ENCODE measurements around the gene B4GALNT3. TPM values are rescaled to one million over a fixed set of nuclear protein-coding genes. Genes with fewer than 3 reads are reported as not detected.

The B4GALNT3 gene
- total RNA-seq, 2 experiments from 2014 or later, result 3.4 to 5.4 TPM

GRCh38 chr12:587132-588023, 127.6 kb downstream of the B4GALNT3 start:
- H3K4me1 ChIP-seq (ENCODE audit: insufficient read depth, low read length, poor library complexity, severe bottlenecking), result no peaks in the 10 kb centered on the region
- H3K9me3 ChIP-seq (ENCODE audit: low read length), result no peaks in the 10 kb centered on the region
- intact Hi-C loops (cut with micrococcal nuclease; ENCODE audit: unreplicated experiment), result no loop called here
- no peak overlapping the region for H3K27ac ChIP-seq (ENCODE audit: low read depth, low read length, poor library complexity, severe bottlenecking)
- no peaks in the 10 kb centered on the region for H3K9me2 ChIP-seq (ENCODE audit: insufficient read depth, low read length)
- no peaks in the 10 kb centered on the region for H4K20me1 ChIP-seq (ENCODE audit: insufficient read depth, low read length)
- DNase-seq (ENCODE audit: low spot score), result no peak
- ChIA-PET CTCF (ENCODE audit: unreplicated experiment) (no interaction called here), POLR2A (interaction anchor here (1.7 kb wide), 1 partner anchor 11 kb away, joined by 7 read pairs; no protein-coding TSS in a partner anchor)
- TF ChIP-seq CTCF (conservative IDR thresholded peaks at IDR 0.05; ENCODE audit: low read length) (no peak), EZH2phosphoT487 (IDR thresholded peaks at IDR 0.05; ENCODE audit: borderline replicate concordance, low read depth, low read length) (no peak)
- no peak overlapping the region for H2AFZ ChIP-seq (ENCODE audit: low read length)
- H3K4me2 ChIP-seq (ENCODE audit: low read length), result no peak overlapping the region
- H3K79me2 ChIP-seq (ENCODE audit: insufficient read depth, low read depth, low read length), result no peaks in the 10 kb centered on the region
- no peak overlapping the region for H3K4me3 ChIP-seq (ENCODE audit: low read depth, low read length, poor library complexity, severe bottlenecking)
- H3K36me3 ChIP-seq (ENCODE audit: insufficient read depth, low read length), result no peaks in the 10 kb centered on the region
- BruUV-seq (replicated peaks), result no TSS peak

- CTCF ChIA-PET (ENCODE audit: unreplicated experiment), result no interaction called here
- intact Hi-C loops (cut with micrococcal nuclease; ENCODE audit: unreplicated experiment), result no loop called here
Measured at GRCh38 chr12:588024-588322, 128.2 kb downstream of the B4GALNT3 start.

More at GRCh38 chr12:588024-588322, 128.2 kb downstream of the B4GALNT3 start:
- no peaks in the 10 kb centered on the region for H3K36me3 ChIP-seq (ENCODE audit: insufficient read depth, low read length)
- DNase-seq (ENCODE audit: low spot score), result no peak
- no TSS peak for BruUV-seq (replicated peaks)
- H3K27ac ChIP-seq (ENCODE audit: low read depth, low read length, poor library complexity, severe bottlenecking), result no peak overlapping the region
- no peak overlapping the region for H3K4me2 ChIP-seq (ENCODE audit: low read length)
- no peaks in the 10 kb centered on the region for H4K20me1 ChIP-seq (ENCODE audit: insufficient read depth, low read length)
- H2AFZ ChIP-seq (ENCODE audit: low read length), result no peak overlapping the region
- no peaks in the 10 kb centered on the region for H3K9me3 ChIP-seq (ENCODE audit: low read length)
- POLR2A ChIA-PET, result no interaction called here
- H3K4me3 ChIP-seq (ENCODE audit: low read depth, low read length, poor library complexity, severe bottlenecking), result no peak overlapping the region
- no peaks in the 10 kb centered on the region for H3K79me2 ChIP-seq (ENCODE audit: insufficient read depth, low read depth, low read length)
- TF ChIP-seq EZH2phosphoT487 (IDR thresholded peaks at IDR 0.05; ENCODE audit: borderline replicate concordance, low read depth, low read length), result no peak
- no peak for TF ChIP-seq CTCF (conservative IDR thresholded peaks at IDR 0.05; ENCODE audit: low read length)
- H3K9me2 ChIP-seq (ENCODE audit: insufficient read depth, low read length), result no peaks in the 10 kb centered on the region
- H3K4me1 ChIP-seq (ENCODE audit: insufficient read depth, low read length, poor library complexity, severe bottlenecking), result no peaks in the 10 kb centered on the region

All from OCI-LY7 (cell line).